Erythroblast (primary cell): ENCODE data around the gene TGM2.

Experiments used
- DNase-seq, 2 experiments: peaks; one replicate each; lab custom pipeline; 2025; lab: John Stamatoyannopoulos, UW
- GATA1 ChIP-seq: IDR thresholded peaks from 2 replicates; pipeline ENCODE4 v1.6.1; 2011; ENCODE audit warnings: low read depth, mild to moderate bottlenecking, control low read depth, low read length, moderate library complexity
- POLR2A ChIP-seq: IDR thresholded peaks from 2 replicates; pipeline ENCODE4 v1.6.1; 2011; ENCODE audit warnings: mild to moderate bottlenecking, low read length

Gene TGM2

GRCh38 chr20:38205001-38205400 lies 39.9 kb upstream of the TGM2 start:
- no peak for DNase-seq
- no peak for TF ChIP-seq POLR2A
- TF ChIP-seq GATA1 = no peak

DNA sequence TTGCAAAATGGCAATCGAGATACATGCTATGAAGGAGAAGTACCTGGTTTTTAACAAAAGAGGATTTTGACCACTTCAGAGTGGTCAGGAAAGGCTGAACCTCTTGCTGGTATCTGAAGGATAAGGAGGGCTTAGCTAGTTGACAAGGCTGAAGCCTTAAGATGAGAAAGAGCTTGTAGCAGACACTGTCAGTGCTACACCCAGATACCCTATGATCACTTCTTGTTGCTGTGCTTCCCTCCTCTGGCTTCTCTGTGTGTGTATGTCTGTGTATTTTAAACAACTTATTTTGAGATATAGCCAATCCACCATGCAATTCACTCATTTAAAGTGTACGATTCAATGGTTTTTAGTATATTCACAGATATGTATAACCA lies 38.9 kb upstream of the TGM2 start:
- DNase-seq = no peak
- TF ChIP-seq POLR2A = no peak
- no peak for TF ChIP-seq GATA1

DNA sequence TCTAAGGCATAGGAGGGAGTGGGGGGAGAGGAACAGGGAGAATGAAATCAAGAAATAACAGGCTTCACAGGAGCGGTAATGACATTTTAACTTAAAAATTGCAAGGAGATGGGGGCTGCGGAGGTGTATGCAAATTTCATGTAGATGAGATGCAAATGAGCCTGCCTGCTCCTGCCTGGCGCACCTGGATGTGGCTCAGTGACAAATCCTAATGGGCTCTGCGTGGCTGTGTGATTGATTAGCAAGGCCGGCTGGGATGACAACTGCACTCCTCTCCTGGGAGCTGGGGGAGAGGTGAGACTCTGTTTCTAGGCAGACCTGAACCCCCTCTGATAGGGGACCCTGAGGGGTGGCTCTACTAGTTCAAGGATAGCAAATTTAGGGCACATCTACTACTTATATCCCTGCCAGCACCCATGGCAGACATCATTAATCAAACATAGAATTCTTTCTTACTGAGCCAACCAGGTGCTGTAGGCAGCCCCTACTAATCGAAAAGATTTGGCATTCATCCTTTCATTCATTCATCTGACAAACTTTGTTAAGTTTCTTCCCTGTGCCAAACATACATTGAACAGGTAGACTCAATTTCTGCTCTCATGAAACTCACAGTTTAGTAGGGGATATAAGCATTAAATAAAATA lies 38.4 kb upstream of the TGM2 start:
- DNase-seq = no peak
- TF ChIP-seq POLR2A (no peak), GATA1 (no peak)

DNA sequence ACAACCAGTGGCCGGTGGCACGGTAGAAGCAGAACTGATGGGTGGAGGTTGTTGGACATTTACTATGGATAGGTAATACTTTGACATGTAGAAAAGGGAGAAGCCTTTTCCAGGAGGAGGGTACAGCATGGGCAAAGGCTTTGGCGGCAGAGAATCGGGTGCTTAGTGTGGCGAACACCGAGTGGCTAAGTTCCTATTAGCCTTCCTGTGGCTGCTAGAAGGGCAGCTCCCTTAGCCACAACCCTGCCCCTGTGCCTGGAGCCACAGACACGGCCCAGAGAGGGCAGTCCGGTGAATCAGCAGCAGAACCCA lies 37.9 kb upstream of the TGM2 start:
- no peak for DNase-seq
- TF ChIP-seq GATA1 (no peak), POLR2A (no peak)

GRCh38 chr20:38202153-38202981 lies 37.3 kb upstream of the TGM2 start:
- DNase-seq = no peak
- TF ChIP-seq POLR2A (no peak), GATA1 (no peak)

GRCh38 chr20:38201356-38201755 lies 36.3 kb upstream of the TGM2 start:
- no peak for DNase-seq
- TF ChIP-seq POLR2A (no peak), GATA1 (no peak)

GRCh38 chr20:38200646-38201045 lies 35.6 kb upstream of the TGM2 start:
- no peak for DNase-seq
- TF ChIP-seq GATA1 (no peak), POLR2A (no peak)

GRCh38 chr20:38199501-38200390 lies 34.7 kb upstream of the TGM2 start:
- TF ChIP-seq POLR2A = no peak
- no peak for TF ChIP-seq GATA1
- DNase-seq = no peak

DNA sequence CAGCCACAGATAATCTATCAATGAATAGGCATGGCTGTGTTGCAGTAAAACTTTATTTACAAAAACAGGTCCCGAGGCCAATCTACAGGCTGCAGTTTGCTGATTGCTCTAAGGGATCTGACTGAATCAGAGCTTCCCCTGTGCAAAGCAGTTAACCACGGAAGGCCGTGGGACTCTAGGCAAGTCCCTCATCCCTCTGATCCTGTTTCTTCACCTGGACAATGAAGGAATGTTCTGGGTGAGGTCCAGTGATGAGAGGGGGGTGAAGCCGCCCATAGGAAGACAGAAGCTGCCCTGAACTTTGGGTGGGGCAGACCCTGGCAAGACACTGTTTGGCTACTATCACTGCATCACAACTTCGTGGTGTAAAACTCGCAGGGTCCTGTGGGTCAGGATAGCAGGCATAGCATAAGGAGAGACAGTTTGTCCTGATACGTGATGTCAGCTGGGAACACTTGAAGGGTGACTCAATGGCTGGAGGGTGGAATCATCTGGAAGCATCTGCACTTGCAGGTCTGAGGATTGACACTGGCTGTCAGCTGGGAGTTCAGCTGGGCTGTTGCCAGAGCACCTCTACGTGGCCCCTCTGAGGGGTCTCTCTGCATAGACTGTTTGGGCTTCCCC lies 33.3 kb upstream of the TGM2 start:
- DNase-seq = no peak

DNA sequence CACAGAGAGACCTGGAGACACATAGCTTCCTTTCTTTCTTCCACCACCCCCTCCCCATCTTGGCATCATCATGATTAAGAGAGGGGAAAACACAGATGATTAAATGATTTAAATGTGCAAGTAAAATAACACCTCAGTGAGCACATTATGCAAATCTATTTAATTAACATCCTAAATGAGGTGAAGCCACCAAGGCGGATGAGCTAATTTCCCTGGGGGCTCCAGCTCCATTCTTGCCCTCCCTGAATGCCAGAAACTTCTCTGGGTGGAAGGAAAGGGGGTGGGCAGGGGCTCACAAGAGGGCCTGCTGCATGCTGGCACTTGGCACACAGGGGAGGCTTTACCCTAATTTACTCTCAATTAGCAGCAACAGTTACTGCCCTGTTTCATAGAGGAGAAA lies 32.5 kb upstream of the TGM2 start:
- DNase-seq = no peak
- TF ChIP-seq POLR2A (no peak), GATA1 (no peak)

More for the DNA sequence above, 33.3 kb upstream of the TGM2 start:
- TF ChIP-seq GATA1 (no peak), POLR2A (no peak)

DNA sequence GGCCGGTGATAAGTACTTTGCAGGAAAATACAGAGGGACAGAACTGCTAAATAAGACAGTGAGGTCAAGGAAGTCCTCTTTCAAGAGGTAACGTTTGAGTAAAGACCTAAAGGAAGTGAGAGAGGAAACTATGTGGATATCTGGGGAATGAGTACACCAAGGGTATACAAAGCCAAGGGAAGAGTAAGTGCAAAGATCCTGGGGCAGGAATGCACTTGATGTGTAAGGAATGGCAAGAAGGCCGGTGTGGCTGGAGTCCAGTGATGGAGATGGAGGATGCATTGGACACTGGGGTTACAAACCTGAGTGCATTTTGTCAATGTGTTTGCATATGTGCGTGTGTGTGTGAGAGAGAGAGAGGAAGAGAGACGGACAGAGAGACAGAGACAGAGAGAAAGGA lies 32.1 kb upstream of the TGM2 start:
- DNase-seq = no peak
- TF ChIP-seq POLR2A = no peak
- no peak for TF ChIP-seq GATA1

DNA sequence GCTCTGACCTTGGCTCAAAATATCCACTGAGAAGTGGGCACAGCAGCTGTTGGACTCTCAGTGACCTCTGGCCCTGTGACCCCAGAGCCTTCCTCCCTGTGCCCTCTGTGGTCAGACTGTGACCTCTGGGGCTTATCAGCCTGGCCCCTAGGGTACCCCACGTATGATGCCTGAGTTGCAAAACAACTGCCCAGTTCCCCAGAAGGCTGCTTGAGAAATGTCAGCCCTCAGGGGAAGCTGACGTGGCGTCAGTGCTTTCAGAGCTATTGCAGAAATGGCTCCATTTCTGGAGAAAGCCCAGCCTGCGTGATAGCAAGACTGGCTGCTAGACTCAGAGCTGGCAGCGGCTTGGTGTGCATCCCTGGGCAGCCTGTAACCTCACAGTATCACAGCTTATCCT lies 31.5 kb upstream of the TGM2 start:
- DNase-seq = no peak
- TF ChIP-seq POLR2A (no peak), GATA1 (no peak)

DNA sequence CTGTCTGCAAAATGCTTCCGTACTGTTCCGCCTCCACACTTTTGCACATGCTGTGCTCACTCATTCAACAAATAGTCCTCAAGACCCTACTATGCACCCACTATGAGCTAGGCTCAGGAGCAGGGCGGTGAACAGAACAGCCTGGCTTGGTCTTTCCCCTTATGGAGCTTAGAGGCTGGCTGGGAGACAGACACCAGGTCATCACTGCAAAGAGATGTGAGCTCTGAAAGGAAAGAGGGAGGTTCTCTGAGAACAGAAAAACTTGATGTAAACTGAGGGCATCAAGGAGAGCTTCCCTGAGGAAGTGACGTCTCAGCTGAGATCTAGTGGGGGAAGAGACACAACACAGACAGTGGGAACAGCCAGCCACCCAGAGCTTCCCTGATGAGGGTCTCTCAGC lies 31.0 kb upstream of the TGM2 start:
- no peak for DNase-seq
- TF ChIP-seq POLR2A = no peak
